ENCODE results near the gene PNPLA1.

- no peak for TF ChIP-seq ZFP3 (CRISPR knock-in tag; IDR thresholded peaks at IDR 0.05)
- no peak for TF ChIP-seq PATZ1 (CRISPR knock-in tag; IDR thresholded peaks at IDR 0.05; ENCODE audit: borderline replicate concordance)
Observed at GRCh38 chr6:36336208-36336710, 66.4 kb downstream of the PNPLA1 start.
